Mesothelial cell of epicardium (in vitro differentiated cells): ENCODE data around the gene CD81. TPM values are rescaled to one million over a fixed set of nuclear protein-coding genes. Genes with fewer than 3 reads are reported as not detected.

Source experiments
- DNase-seq, 2 experiments: peaks; one replicate each; pipeline ENCODE4 v3.0.0; 2021; ENCODE audit warnings: low spot score in 2 of 2; ENCODE audit not compliant: unreplicated experiment in 2 of 2
- H3K27ac Mint-ChIP-seq: 2 replicates; pipeline ENCODE4 v1.8.0; 2021; ENCODE audit warnings: mixed read lengths
- H3K27me3 Mint-ChIP-seq: 2 replicates; pipeline ENCODE4 v1.8.0; 2021; ENCODE audit warnings: low read depth, mixed read lengths
- H3K36me3 Mint-ChIP-seq: 2 replicates; pipeline ENCODE4 v1.8.0; 2021; ENCODE audit warnings: mixed read lengths
- H3K4me1 Mint-ChIP-seq: 2 replicates; pipeline ENCODE4 v1.8.0; 2021; ENCODE audit warnings: mixed read lengths
- H3K4me3 Mint-ChIP-seq: 2 replicates; pipeline ENCODE4 v1.8.0; 2021; ENCODE audit warnings: mild to moderate bottlenecking, moderate library complexity, mixed read lengths
- H3K9me3 Mint-ChIP-seq: 2 replicates; pipeline ENCODE4 v1.8.0; 2021; ENCODE audit warnings: mixed read lengths
- total RNA-seq: library from RNA; stranded (reverse); gene quantifications from 3 replicates; pipeline ENCODE4 v1.2.1, GENCODE V29; 2021
- TF ChIP-seq, protein P1 (sequence below): fragments of 200-600 bp; sonication (generic); IDR thresholded peaks from one replicate; pipeline ENCODE4 v1.5.0; 2021; ENCODE audit warnings: antibody characterized with exemption; ENCODE audit not compliant: unreplicated experiment

Gene CD81
- total RNA-seq, 1 donor from 2014 or later = 410 TPM

GRCh38 chr11:2412323-2412722 lies 35.2 kb downstream of the CD81 start:
- TF ChIP-seq, protein P1, sequence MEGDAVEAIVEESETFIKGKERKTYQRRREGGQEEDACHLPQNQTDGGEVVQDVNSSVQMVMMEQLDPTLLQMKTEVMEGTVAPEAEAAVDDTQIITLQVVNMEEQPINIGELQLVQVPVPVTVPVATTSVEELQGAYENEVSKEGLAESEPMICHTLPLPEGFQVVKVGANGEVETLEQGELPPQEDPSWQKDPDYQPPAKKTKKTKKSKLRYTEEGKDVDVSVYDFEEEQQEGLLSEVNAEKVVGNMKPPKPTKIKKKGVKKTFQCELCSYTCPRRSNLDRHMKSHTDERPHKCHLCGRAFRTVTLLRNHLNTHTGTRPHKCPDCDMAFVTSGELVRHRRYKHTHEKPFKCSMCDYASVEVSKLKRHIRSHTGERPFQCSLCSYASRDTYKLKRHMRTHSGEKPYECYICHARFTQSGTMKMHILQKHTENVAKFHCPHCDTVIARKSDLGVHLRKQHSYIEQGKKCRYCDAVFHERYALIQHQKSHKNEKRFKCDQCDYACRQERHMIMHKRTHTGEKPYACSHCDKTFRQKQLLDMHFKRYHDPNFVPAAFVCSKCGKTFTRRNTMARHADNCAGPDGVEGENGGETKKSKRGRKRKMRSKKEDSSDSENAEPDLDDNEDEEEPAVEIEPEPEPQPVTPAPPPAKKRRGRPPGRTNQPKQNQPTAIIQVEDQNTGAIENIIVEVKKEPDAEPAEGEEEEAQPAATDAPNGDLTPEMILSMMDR = no peak
- Mint-ChIP-seq H3K27ac (peak overlapping the region; percentile 71), H3K4me3 (no peak overlapping the region), H3K27me3 (no peaks in the 10 kb centered on the region), H3K36me3 (no peaks in the 10 kb centered on the region), H3K4me1 (peaks cover 45% of the 10 kb centered on the region), H3K9me3 (no peaks in the 10 kb centered on the region)
- no peak for DNase-seq

DNA sequence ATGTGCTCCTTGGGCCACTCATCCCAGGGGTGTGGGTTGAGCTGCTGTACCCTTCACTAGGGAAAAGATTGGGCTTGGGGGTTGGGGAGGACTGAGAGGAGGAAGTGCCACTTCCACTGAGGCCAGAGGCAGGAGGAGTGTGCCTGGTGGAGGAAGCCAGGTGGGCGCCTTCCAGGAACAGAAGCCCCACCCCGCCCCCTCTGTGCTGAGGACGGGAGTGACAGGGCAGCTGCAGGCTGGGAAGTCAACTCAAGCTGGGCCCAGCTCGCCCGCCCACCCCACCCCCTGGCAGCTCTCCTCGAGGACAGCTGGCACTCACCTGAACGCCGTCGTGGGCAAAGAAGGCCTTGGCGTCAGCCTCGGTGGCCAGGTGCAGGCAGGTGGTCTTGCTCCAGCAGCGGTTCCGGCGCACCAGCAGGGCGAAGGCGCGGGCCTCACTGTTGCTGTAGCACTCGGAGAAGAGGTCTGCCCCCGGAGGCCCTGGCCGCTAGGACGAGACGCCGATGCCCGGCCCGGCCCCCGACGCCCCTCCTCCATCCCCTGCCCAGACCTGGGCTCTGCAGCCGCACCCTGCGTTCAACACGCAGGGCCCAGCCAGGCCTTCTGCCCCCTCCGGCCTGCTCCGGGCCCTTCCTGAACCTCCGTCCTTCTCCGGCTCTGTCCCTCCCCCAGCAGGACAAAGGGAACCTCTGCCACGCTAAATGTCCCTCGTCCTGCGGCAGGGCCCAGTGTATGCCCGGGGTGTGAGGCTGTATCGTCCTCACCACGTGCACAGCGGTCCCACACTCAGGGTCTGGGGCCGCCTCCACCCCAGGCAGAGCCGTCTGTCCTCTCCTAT lies 36.9 kb downstream of the CD81 start:
- Mint-ChIP-seq H3K4me3 (no peak overlapping the region), H3K36me3 (no peaks in the 10 kb centered on the region), H3K27me3 (no peaks in the 10 kb centered on the region), H3K27ac (no peak overlapping the region), H3K9me3 (no peaks in the 10 kb centered on the region), H3K4me1 (peaks cover 34% of the 10 kb centered on the region)
- DNase-seq = no peak
- TF ChIP-seq, protein P1 = no peak

- H3K27me3 Mint-ChIP-seq = no peaks in the 10 kb centered on the region
- no peak overlapping the region for H3K27ac Mint-ChIP-seq
- H3K36me3 Mint-ChIP-seq = no peaks in the 10 kb centered on the region
- DNase-seq = no peak
- TF ChIP-seq, protein P1 = no peak
- no peaks in the 10 kb centered on the region for H3K9me3 Mint-ChIP-seq
- H3K4me3 Mint-ChIP-seq = no peak overlapping the region
- peaks cover 28% of the 10 kb centered on the region for H3K4me1 Mint-ChIP-seq
Measured at GRCh38 chr11:2414616-2415015, 37.5 kb downstream of the CD81 start.

- no peaks in the 10 kb centered on the region for H3K27me3 Mint-ChIP-seq
- peak overlapping the region; percentile 25 for H3K27ac Mint-ChIP-seq
- no peaks in the 10 kb centered on the region for H3K9me3 Mint-ChIP-seq
- peaks cover 26% of the 10 kb centered on the region for H3K4me1 Mint-ChIP-seq
- H3K36me3 Mint-ChIP-seq = no peaks in the 10 kb centered on the region
- TF ChIP-seq, protein P1 = no peak
- DNase-seq = no peak
- no peak overlapping the region for H3K4me3 Mint-ChIP-seq
Measured at GRCh38 chr11:2415171-2415570, 38.1 kb downstream of the CD81 start.

- Mint-ChIP-seq H3K9me3 (no peaks in the 10 kb centered on the region), H3K27me3 (no peaks in the 10 kb centered on the region), H3K4me3 (no peak overlapping the region), H3K27ac (no peak overlapping the region), H3K36me3 (no peaks in the 10 kb centered on the region), H3K4me1 (peaks cover 22% of the 10 kb centered on the region)
- TF ChIP-seq, protein P1 = peak; percentile 29
- no peak for DNase-seq
Measured at GRCh38 chr11:2415601-2416380, 38.7 kb downstream of the CD81 start.
